GM21576 (cell line): ENCODE results near the gene POLR1H.

Source experiments
- ATAC-seq: cut with Tn5 transposase; IDR thresholded peaks from one replicate; pipeline ENCODE4 v1.9.1; 2021; ENCODE audit warnings: mild to moderate bottlenecking, moderate library complexity; ENCODE audit not compliant: unreplicated experiment

The POLR1H gene

GRCh38 chr6:30093951-30094661 lies 33.0 kb downstream of the POLR1H start:
- no peak for ATAC-seq

- no peak for ATAC-seq
Observed at GRCh38 chr6:30096829-30097228, 35.8 kb downstream of the POLR1H start.

- ATAC-seq: no peak
Observed at GRCh38 chr6:30097902-30098768, 37.1 kb downstream of the POLR1H start.

GRCh38 chr6:30100154-30100553 lies 39.1 kb downstream of the POLR1H start:
- no peak for ATAC-seq

- no peak for ATAC-seq
Observed at GRCh38 chr6:30100585-30101443, 39.7 kb downstream of the POLR1H start.

GRCh38 chr6:30101444-30102413 lies 40.7 kb downstream of the POLR1H start:
- ATAC-seq: peak; percentile 63

GRCh38 chr6:30102414-30102969 lies 41.4 kb downstream of the POLR1H start:
- ATAC-seq: no peak

- ATAC-seq: no peak
Observed at GRCh38 chr6:30102970-30103871, 42.2 kb downstream of the POLR1H start.

GRCh38 chr6:30103872-30104179 lies 42.8 kb downstream of the POLR1H start:
- ATAC-seq: no peak

- no peak for ATAC-seq
Observed at GRCh38 chr6:30104661-30105060, 43.6 kb downstream of the POLR1H start.

GRCh38 chr6:30111266-30111856 lies 50.3 kb downstream of the POLR1H start:
- no peak for ATAC-seq

- no peak for ATAC-seq
Observed at GRCh38 chr6:30112402-30112994, 51.4 kb downstream of the POLR1H start.

GRCh38 chr6:30113003-30113759 lies 52.1 kb downstream of the POLR1H start, which contains the start of gene TRIM31:
Gene TRIM31, minus strand, starts transcription at chr6:30113090. Its CDS starts 285 bp downstream, at chr6:30112805.
- ATAC-seq: no peak

- no peak for ATAC-seq
Observed at GRCh38 chr6:30113841-30114240, 52.8 kb downstream of the POLR1H start.
